ENCODE results near the gene TBPL1. TPM values are rescaled to one million over a fixed set of nuclear protein-coding genes. Genes with fewer than 3 reads are reported as not detected.

TBPL1 gene
- total and polyA plus RNA-seq, 10 of the 15 experiments (the other 5 are each of a cell fraction or from before 2014, with no cell fraction given) = 34.6 to 71.2 (median 43.0) TPM

GRCh38 chr6:133951881-133952814 is 876 bp upstream of the TBPL1 start (continued):
- no peak for TF ChIP-seq NFYA (IDR thresholded peaks at IDR 0.05; ENCODE audit: borderline replicate concordance, low read depth, low read length)
- no peak for TF ChIP-seq NRF1 (conservative IDR thresholded peaks at IDR 0.05; ENCODE audit: low read depth, low read length)
- no peak for TF ChIP-seq ZSCAN29 (IDR thresholded peaks at IDR 0.05)
- no peak for TF ChIP-seq FOS (IDR thresholded peaks at IDR 0.05; ENCODE audit: borderline replicate concordance, extremely low read depth, insufficient read length)
- TF ChIP-seq, protein P1, sequence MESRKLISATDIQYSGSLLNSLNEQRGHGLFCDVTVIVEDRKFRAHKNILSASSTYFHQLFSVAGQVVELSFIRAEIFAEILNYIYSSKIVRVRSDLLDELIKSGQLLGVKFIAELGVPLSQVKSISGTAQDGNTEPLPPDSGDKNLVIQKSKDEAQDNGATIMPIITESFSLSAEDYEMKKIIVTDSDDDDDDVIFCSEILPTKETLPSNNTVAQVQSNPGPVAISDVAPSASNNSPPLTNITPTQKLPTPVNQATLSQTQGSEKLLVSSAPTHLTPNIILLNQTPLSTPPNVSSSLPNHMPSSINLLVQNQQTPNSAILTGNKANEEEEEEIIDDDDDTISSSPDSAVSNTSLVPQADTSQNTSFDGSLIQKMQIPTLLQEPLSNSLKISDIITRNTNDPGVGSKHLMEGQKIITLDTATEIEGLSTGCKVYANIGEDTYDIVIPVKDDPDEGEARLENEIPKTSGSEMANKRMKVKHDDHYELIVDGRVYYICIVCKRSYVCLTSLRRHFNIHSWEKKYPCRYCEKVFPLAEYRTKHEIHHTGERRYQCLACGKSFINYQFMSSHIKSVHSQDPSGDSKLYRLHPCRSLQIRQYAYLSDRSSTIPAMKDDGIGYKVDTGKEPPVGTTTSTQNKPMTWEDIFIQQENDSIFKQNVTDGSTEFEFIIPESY (IDR thresholded peaks at IDR 0.05) = no peak
- TF ChIP-seq JUNB (IDR thresholded peaks at IDR 0.05) = no peak
- TF ChIP-seq, protein P2, sequence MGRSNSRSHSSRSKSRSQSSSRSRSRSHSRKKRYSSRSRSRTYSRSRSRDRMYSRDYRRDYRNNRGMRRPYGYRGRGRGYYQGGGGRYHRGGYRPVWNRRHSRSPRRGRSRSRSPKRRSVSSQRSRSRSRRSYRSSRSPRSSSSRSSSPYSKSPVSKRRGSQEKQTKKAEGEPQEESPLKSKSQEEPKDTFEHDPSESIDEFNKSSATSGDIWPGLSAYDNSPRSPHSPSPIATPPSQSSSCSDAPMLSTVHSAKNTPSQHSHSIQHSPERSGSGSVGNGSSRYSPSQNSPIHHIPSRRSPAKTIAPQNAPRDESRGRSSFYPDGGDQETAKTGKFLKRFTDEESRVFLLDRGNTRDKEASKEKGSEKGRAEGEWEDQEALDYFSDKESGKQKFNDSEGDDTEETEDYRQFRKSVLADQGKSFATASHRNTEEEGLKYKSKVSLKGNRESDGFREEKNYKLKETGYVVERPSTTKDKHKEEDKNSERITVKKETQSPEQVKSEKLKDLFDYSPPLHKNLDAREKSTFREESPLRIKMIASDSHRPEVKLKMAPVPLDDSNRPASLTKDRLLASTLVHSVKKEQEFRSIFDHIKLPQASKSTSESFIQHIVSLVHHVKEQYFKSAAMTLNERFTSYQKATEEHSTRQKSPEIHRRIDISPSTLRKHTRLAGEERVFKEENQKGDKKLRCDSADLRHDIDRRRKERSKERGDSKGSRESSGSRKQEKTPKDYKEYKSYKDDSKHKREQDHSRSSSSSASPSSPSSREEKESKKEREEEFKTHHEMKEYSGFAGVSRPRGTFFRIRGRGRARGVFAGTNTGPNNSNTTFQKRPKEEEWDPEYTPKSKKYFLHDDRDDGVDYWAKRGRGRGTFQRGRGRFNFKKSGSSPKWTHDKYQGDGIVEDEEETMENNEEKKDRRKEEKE (IDR thresholded peaks at IDR 0.05) = no peak
- TF ChIP-seq BACH1 (IDR thresholded peaks at IDR 0.05; ENCODE audit: borderline replicate concordance) = peak; percentile 92
- TF ChIP-seq RAD51 (IDR thresholded peaks at IDR 0.05) = no peak
- TF ChIP-seq ESRRA (IDR thresholded peaks at IDR 0.05; ENCODE audit: low read length) = no peak
- TF ChIP-seq ELK1 (IDR thresholded peaks at IDR 0.05; ENCODE audit: low read depth, low read length) = no peak
- TF ChIP-seq EP300 (IDR thresholded peaks at IDR 0.05; ENCODE audit: borderline replicate concordance in 1 of 2, control insufficient read depth in 1 of 2, low read depth in 2 of 2, low read length in 2 of 2) = no peak
- TF ChIP-seq IRF3 (IDR thresholded peaks at IDR 0.05) = no peak
- no peak for TF ChIP-seq SKIL (IDR thresholded peaks at IDR 0.05; ENCODE audit: low read depth, poor library complexity, severe bottlenecking)
- TF ChIP-seq PBX3 (IDR thresholded peaks at IDR 0.05; ENCODE audit: insufficient replicate concordance, low read depth, low read length) = no peak
- no peak for TF ChIP-seq CBFB (IDR thresholded peaks at IDR 0.05; ENCODE audit: low read depth)
- peak; percentile 75 for TF ChIP-seq POLR2A (IDR thresholded peaks at IDR 0.05; ENCODE audit: low read depth, low read length)
- no peak for TF ChIP-seq ZNF217 (IDR thresholded peaks at IDR 0.05)
- no peak for TF ChIP-seq ZNF622 (IDR thresholded peaks at IDR 0.05)
